Lung (tissue), 12 donors: ENCODE results near the gene PNLIPRP1. TPM values are rescaled to one million over a fixed set of nuclear protein-coding genes. Genes with fewer than 3 reads are reported as not detected.

Experiments used
- ATAC-seq: fragments of 200-7000 bp; cut with Tn5 transposase; one replicate; pipeline ENCODE4 v1.9.1; 2020; ENCODE audit warnings: moderate number of reproducible peaks; ENCODE audit not compliant: insufficient read depth, low FRiP score
- DNase-seq, 3 donors: peaks; one replicate each; pipeline ENCODE4 v3.0.0-alpha.2; 2013 to 2017
- H3K27ac ChIP-seq, 2 donors: one replicate each; pipeline ENCODE4 v1.5.1; 2013; ENCODE audit warnings: mild to moderate bottlenecking in 2 of 2, moderate library complexity in 2 of 2, control low read depth in 1 of 2, inconsistent platforms in 1 of 2, low read depth in 1 of 2, low read length in 1 of 2
- H3K27me3 ChIP-seq, 3 donors: one replicate each; pipeline ENCODE4 v1.5.1; 2013; ENCODE audit warnings: low read length in 2 of 3; ENCODE audit not compliant: control insufficient read depth in 3 of 3, insufficient read depth in 3 of 3
- H3K36me3 ChIP-seq, 4 donors: one replicate each; pipeline ENCODE4 v1.5.1; 2013; ENCODE audit warnings: low read length in 4 of 4, mild to moderate bottlenecking in 1 of 4, moderate library complexity in 1 of 4; ENCODE audit not compliant: control insufficient read depth in 4 of 4, insufficient read depth in 4 of 4
- H3K4me1 ChIP-seq, 5 donors: one replicate each; pipeline ENCODE4 v1.5.1; 2013; ENCODE audit warnings: low read length in 5 of 5, mild to moderate bottlenecking in 2 of 5, moderate library complexity in 1 of 5; ENCODE audit not compliant: control insufficient read depth in 5 of 5, insufficient read depth in 5 of 5
- H3K4me3 ChIP-seq: one replicate; pipeline ENCODE4 v1.5.1; 2013; ENCODE audit warnings: mild to moderate bottlenecking, control low read depth, moderate library complexity
- H3K9ac ChIP-seq, 2 donors: one replicate each; pipeline ENCODE4 v1.5.1; 2013; ENCODE audit warnings: low read length in 2 of 2, control low read depth in 1 of 2; ENCODE audit not compliant: insufficient read depth in 1 of 2
- H3K9me3 ChIP-seq, 4 donors: one replicate each; pipeline ENCODE4 v1.5.1; 2013; ENCODE audit warnings: low read length in 3 of 4, mild to moderate bottlenecking in 1 of 4, moderate library complexity in 1 of 4; ENCODE audit not compliant: control insufficient read depth in 4 of 4, insufficient read depth in 3 of 4
- WGBS, 2 donors: extraction: QIAGEN DNeasy Blood & Tissue Kit; methylation state at CpG; one replicate each; pipeline ENCODE4 v1.1.7; 2013; 5-methylcytosine and 5-hydroxymethylcytosine counted together
- polyA plus RNA-seq, 2 donors: library from polyadenylated mRNA; stranded (reverse); fragments of 200-250 nt; gene quantifications; one replicate each; pipeline ENCODE4 v1.2.1, GENCODE V29; 2013
- total RNA-seq, 2 donors: library from RNA; depleted of rRNA in 1 of 2; stranded (reverse); fragments of >200 nt in 1 of 2; gene quantifications; one replicate each; pipeline ENCODE4 v1.2.1, GENCODE V29; 2014 to 2021
- TF ChIP-seq, protein P1 (sequence below): IDR thresholded peaks from 2 replicates; pipeline ENCODE4 v1.5.1; 2012; ENCODE audit warnings: mild to moderate bottlenecking; ENCODE audit errors: control extremely low read depth, extremely low read depth
- donor health status: control.
- donor health status: control.
- donor health status: Bipolar disorder and iron deficiency.
- donor health status: healthy.
- donor health status: DM: yes; HTN: yes; CAD: no.

Gene PNLIPRP1
- total and polyA plus RNA-seq, 4 donors = 0.26 to 1.4 TPM; not detected in 2

DNA sequence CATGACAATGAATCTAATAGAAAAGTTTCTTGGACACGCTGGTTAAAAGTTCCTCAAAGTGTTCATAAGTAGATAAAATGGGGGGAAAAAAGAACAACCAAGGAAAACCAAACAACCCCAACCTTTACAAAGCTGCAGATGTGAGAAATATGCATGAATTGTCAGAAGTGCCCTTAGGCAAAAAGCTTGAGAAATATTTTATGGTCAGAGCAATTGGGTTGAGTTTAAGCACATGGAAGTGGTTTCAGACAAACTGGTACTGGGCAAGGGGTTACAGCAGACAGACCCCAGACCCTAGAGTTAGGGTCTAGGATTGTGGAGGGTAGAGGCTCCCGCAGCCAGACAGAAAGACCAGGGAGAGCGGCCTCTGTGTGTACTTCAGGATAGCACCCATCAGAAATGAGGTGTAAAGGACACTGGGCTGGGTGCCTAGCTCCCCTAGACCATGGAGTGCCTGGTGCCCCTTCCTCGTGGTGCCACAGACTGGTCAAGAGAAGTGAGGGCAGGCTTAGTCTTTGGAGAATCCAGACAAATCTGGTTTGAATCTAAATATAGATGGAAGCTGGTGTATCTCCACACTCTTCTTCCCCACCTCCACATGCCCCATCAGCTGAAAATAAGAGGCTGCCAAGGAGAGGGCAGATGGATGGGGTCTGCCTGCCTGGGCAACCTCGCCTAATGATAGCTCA, 67.2 kb downstream of the PNLIPRP1 start:
- H3K36me3 ChIP-seq = no peaks in the 10 kb centered on the region
- no peak overlapping the region for H3K9ac ChIP-seq
- ATAC-seq (no peak), DNase-seq (no peak)
- H3K9me3 ChIP-seq = peaks cover 0 to 2% (median 0%) of the 10 kb centered on the region in 4 donors
- H3K4me1 ChIP-seq = peaks cover 0 to 6% (median 0%) of the 10 kb centered on the region in 5 donors
- WGBS, 2 donors = 81 to 94% methylated on average over 5 of the region's 5 CpGs
- H3K4me3 ChIP-seq = no peak overlapping the region
- no peak overlapping the region for H3K27ac ChIP-seq
- no peaks in the 10 kb centered on the region for H3K27me3 ChIP-seq
- TF ChIP-seq, protein P1, sequence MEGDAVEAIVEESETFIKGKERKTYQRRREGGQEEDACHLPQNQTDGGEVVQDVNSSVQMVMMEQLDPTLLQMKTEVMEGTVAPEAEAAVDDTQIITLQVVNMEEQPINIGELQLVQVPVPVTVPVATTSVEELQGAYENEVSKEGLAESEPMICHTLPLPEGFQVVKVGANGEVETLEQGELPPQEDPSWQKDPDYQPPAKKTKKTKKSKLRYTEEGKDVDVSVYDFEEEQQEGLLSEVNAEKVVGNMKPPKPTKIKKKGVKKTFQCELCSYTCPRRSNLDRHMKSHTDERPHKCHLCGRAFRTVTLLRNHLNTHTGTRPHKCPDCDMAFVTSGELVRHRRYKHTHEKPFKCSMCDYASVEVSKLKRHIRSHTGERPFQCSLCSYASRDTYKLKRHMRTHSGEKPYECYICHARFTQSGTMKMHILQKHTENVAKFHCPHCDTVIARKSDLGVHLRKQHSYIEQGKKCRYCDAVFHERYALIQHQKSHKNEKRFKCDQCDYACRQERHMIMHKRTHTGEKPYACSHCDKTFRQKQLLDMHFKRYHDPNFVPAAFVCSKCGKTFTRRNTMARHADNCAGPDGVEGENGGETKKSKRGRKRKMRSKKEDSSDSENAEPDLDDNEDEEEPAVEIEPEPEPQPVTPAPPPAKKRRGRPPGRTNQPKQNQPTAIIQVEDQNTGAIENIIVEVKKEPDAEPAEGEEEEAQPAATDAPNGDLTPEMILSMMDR = no peak

Other genes starting within 250 kb of the PNLIPRP1 start
- gene PNLIPRP3, start 163.1 kb upstream of the PNLIPRP1 start, total RNA-seq = not detected
- gene PNLIPRP3, start 163.1 kb upstream of the PNLIPRP1 start, polyA plus RNA-seq = not detected
- 1 to 10 TPM in 1 of 2 donors, not detected in 1; 2.9 TPM for gene PNLIP, start 45.0 kb upstream of the PNLIPRP1 start, total RNA-seq
- gene PNLIP, start 45.0 kb upstream of the PNLIPRP1 start, polyA plus RNA-seq = under 1 TPM in 1 of 2 donors, not detected in 1; 0.14 TPM
- 1 to 10 TPM in 1 of 2 donors, not detected in 1; 1.0 TPM for gene PNLIPRP2, start 30.0 kb downstream of the PNLIPRP1 start, total RNA-seq
- under 1 TPM; 0.06 to 0.08 TPM for gene PNLIPRP2, start 30.0 kb downstream of the PNLIPRP1 start, polyA plus RNA-seq
- gene HSPA12A, start 151.6 kb downstream of the PNLIPRP1 start, total RNA-seq = 1 to 10 TPM; 7.4 to 9.8 TPM
- 1 to 10 TPM; 2.0 to 2.5 TPM for gene HSPA12A, start 151.6 kb downstream of the PNLIPRP1 start, polyA plus RNA-seq